ENCODE results near the gene TBCA.

The TBCA gene

GRCh38 chr5:77784735-77785134 lies 8.6 kb upstream of the TBCA start:
- H3K27ac ChIP-seq: no peak overlapping the region
- no peak for DNase-seq (ENCODE audit: low spot score)
- ChIA-PET POLR2A (ENCODE audit: low non-redundant PET) (no interaction called here), CTCF (interaction anchor here (0.7 kb wide), 1 partner anchor 914 kb away, joined by 3 read pairs; no protein-coding TSS in a partner anchor)
- no peak for TF ChIP-seq CTCF (conservative IDR thresholded peaks at IDR 0.05; ENCODE audit: low read depth)

- H3K27ac ChIP-seq: no peak overlapping the region
Observed at GRCh38 chr5:77781076-77781475, 4.9 kb upstream of the TBCA start.

GRCh38 chr5:77778881-77779438 lies 2.8 kb upstream of the TBCA start:
- ChIA-PET POLR2A (ENCODE audit: low non-redundant PET) (no interaction called here), CTCF (no interaction called here)
- DNase-seq (ENCODE audit: low spot score): no peak
- no peak overlapping the region for H3K27ac ChIP-seq
- TF ChIP-seq CTCF (conservative IDR thresholded peaks at IDR 0.05; ENCODE audit: low read depth): no peak

More at GRCh38 chr5:77781076-77781475, 4.9 kb upstream of the TBCA start:
- no peak for DNase-seq (ENCODE audit: low spot score)
- ChIA-PET CTCF (no interaction called here), POLR2A (ENCODE audit: low non-redundant PET) (no interaction called here)
- no peak for TF ChIP-seq CTCF (conservative IDR thresholded peaks at IDR 0.05; ENCODE audit: low read depth)

- TF ChIP-seq CTCF (conservative IDR thresholded peaks at IDR 0.05; ENCODE audit: low read depth): no peak
- no peak for DNase-seq (ENCODE audit: low spot score)
- CTCF ChIA-PET: no interaction called here
- no peak overlapping the region for H3K27ac ChIP-seq
- POLR2A ChIA-PET (ENCODE audit: low non-redundant PET): no interaction called here
Observed at GRCh38 chr5:77778398-77778797, 2.3 kb upstream of the TBCA start.

GRCh38 chr5:77777911-77778310 lies 1.8 kb upstream of the TBCA start:
- DNase-seq (ENCODE audit: low spot score): no peak
- ChIA-PET POLR2A (ENCODE audit: low non-redundant PET) (no interaction called here), CTCF (no interaction called here)
- TF ChIP-seq CTCF (conservative IDR thresholded peaks at IDR 0.05; ENCODE audit: low read depth): no peak
- H3K27ac ChIP-seq: no peak overlapping the region

- CTCF ChIA-PET: no interaction called here
- no peak overlapping the region for H3K27ac ChIP-seq
- POLR2A ChIA-PET (ENCODE audit: low non-redundant PET): interaction anchor here (0.6 kb wide), 1 partner anchor 555 kb away, joined by 4 read pairs; no protein-coding TSS in a partner anchor
- no peak for TF ChIP-seq CTCF (conservative IDR thresholded peaks at IDR 0.05; ENCODE audit: low read depth)
- peak; percentile 45 for DNase-seq (ENCODE audit: low spot score)
Observed at GRCh38 chr5:77777281-77777892, 1.2 kb upstream of the TBCA start.

Measured in RWPE1 (cell line).